GM19468 (cell line): ENCODE data around the gene KIAA1210.

Experiments used
- ATAC-seq: cut with Tn5 transposase; IDR thresholded peaks from one replicate; pipeline ENCODE4 v1.9.1; 2021; ENCODE audit warnings: mild to moderate bottlenecking, moderate library complexity, moderate number of reproducible peaks; ENCODE audit not compliant: unreplicated experiment; ENCODE audit errors: extremely low read depth

KIAA1210 gene

DNA sequence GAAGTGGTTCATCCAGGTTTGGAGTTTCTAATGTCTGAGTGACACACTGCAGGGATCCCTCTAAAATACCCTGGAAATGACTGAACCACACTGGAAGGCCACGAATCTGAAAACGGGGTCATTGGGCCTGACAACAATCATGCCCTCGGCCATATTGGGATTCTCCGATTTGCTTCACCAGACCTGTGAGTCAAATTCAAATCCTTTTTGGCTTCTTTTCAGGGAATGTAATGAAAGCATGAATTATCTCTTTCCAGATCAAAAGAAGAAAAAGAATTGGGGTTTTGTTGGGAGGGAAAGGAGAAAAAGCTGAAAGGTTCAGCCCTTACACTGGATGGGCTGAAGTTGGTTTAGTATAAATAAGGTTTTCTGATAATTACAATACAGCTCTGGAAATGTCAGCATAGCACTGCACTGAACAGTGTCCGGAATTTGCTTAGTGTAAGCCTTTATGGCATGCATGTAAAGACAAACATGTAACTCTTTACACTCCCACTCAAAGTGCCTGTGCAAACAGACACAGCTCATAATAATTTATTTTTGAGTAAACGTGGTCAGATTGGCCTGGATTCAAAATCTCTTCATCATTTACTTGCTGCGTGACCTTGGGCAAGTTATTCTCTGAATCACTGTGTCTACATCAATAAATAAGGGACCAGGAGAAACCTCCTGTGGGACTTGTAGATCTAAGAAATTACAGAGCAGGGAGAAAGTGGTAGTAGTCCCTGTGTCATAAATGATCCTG, 33.4 kb downstream of the KIAA1210 start:
- no peak for ATAC-seq

DNA sequence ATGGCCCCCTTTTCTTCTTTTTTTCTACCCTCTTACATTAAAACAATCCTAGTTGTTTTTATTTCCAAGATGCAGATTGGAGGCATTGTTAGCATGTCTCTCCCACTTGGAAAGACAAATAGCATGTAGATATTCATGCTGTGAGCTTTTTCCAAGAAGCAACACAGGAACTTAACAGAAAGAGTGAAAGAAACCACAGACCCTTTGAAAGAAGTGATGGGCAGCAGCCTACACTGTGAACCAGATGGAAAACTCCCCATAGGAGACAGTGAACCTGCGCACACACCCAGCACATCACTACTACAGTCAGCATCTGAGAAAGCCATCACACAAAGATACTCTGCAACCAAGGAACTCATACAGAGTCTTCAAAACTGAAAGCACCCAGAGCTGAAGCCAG, 37.0 kb downstream of the KIAA1210 start:
- ATAC-seq: no peak

DNA sequence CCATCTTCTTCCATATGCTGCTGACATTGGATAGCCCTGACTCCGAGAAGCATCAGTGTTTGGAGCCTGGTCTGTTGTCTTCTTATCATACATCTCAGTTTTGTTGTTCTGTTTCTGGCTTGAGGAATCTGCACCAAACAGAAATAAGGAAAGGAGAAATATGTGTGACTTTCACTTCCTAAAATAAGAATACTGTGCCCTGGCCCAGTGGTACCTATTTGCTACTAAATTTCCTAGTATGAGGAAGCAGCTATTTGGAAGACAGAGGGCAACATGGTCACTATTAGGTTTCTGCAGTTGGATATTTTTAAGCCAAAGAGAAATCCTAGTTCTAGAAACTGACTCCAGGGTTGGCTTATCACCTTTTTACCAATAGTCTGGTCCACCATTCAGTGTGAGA, 38.0 kb downstream of the KIAA1210 start:
- ATAC-seq: no peak

DNA sequence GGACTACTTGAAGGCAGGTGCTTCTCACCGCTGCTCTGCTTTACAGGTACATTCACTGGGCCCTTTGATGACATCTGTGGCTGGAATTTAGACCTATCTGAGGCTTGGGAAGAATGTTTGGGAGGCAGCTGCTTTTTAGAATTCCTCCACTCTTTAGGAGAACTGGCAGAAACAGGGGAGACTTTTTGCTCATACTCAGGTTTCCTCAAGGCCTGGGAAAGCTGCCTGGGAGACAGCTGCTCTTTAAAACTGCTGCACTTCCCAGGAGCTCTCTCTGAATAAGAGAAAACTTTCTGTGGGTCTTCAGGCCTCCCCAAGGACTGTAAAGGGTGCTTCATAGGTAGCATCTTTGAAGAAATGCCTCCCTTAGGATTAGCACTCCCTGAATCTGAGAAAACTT, 40.5 kb downstream of the KIAA1210 start:
- ATAC-seq: no peak

DNA sequence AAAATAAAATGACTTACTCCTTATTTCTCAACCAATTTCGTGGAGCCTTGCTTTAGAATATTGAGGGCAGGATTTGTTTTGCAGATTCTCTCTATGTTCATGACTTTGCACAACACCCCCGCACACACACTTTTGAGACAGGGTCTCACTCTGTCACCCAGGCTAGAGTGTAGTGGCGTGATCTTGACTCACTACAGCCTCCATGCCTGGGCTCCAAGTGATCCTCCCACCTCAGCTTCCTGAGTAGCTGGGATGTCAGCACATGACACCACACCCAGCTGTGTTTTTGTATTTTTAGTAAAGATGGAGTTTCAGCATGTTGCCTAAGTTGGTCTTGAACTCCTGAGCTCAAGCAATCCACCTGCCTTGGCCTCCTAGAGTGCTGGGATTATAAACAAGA, 42.8 kb downstream of the KIAA1210 start:
- no peak for ATAC-seq

DNA sequence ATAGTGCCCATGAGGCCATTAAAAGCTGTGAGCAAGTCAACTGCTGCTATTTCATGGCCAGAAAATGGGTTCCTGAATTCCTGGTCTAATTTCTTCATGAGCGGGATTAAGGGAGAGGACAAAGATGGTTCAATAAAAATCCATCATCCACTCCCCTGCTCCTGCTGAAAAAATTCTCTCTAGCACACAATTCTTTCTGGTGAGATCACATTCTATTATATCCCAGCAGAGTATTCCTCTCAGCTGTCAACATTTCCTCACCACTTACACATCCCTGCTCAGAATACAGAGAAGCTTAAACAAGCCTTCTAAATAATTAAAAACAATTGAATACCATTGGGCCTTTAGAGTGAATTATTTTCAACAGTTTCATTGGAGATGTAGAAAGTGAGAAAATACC, 45.3 kb downstream of the KIAA1210 start:
- ATAC-seq: no peak

DNA sequence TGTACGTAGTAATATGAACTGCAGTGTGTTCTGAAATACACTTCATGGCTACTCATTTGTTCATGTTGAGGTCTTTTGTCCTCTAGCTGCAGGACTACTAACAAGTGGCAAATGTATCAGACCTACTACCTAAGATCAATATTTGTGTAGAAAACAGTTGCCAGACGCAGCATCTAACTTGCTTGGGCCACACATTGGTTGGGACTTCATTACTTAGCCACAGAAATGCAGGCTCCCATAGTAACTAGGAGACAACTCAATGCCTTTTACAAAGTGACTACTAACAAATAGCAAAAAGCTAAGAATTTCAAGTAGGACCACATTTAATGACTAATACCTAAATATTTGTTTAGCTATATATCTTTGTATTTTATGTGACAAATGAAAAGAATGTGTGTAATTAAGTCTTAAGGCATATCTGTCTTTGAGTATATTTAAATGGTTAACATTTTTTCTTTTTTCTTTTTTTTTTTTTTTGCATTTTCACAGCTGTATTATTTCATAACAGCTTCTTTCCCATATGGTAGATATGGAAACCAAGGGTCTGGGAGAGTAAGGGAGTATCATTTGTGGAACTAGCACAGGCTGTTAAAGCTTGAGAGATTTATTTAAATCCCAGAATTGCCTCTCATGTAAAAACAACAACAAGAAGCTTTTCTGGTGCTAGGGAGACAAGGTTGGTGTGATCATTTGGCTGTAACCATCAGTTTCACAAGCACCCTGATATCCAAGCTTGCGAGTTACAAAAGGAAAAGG, 52.2 kb downstream of the KIAA1210 start:
- ATAC-seq: no peak

DNA sequence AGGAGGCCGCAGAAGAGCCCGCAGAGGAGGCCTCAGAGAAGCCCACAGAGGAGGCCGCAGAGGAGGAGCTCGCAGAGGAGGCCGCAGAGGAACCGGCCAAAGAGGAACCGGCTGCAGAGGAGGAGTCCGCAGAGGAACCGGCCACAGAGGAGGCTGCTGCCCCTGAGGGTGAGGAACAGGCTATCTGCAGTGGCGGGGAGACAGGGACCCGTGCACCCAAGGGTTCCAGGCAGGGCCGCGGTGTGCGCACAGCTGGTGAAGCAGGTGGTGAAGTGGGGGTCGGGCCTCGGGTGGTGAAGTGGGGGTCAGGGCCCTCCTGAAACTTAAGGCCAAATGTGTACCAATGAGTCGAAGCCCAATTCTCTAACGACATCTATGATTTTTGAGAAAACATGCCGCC, 53.7 kb downstream of the KIAA1210 start:
- ATAC-seq: no peak

DNA sequence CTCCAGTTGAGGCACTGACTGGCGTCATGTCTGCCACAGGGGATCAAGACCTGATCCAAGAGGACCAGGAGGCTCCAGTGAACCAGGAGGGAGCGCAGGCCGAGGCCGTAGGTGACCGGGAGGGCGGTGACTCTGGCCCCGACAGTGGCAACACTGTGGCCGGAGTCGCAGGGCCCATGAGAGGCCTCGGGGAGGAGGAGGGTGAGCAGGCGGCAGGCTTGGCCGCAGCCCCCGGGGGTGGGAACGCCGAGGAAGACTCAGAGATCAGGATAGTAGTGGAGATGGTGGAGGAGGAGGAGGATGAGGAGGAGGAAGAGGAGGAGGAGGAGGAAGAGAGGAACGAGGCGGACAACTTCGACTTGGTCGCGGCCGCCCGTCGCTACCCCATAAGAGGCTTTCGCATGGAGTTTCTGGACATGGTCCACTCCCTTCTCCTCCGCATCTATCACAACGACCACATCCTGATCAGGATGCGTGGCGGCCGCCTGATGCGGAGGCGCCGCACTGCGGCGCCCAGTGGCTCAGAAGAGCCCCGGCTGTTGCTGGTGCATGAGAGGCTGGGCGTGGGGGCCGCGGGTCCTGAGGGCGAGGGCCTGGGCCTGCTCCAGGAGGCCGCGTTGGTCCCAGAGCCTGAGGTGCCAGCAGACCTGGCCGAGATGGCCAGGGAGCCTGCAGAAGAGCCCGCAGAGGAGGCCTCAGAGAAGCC, 54.3 kb downstream of the KIAA1210 start:
- no peak for ATAC-seq

DNA sequence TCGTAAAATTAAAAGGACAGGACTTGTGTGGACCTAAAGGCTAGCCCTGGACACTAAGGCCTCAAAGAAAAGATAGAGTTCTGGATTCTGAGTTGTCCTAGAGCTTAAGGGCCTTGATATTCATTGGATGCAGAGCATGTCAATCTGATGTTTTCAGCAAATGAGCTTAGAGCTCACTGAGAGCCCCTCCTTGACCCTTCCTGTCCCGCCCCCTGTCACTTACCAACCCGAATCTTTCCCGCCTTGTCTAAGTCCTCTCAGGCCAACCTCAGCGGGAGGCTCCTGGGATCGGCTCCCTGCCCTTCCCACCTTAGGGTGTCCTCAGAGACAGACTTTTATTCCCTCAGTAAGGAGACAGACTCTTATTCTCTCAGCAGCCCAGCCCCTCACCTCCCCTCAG, 54.9 kb downstream of the KIAA1210 start, which contains the start of gene CT47C1:
CT47C1 (plus strand) TSS at position 250 of the 400 bp plus-strand sequence. CDS start 233 bp downstream, outside the sequence.
- ATAC-seq: no peak

DNA sequence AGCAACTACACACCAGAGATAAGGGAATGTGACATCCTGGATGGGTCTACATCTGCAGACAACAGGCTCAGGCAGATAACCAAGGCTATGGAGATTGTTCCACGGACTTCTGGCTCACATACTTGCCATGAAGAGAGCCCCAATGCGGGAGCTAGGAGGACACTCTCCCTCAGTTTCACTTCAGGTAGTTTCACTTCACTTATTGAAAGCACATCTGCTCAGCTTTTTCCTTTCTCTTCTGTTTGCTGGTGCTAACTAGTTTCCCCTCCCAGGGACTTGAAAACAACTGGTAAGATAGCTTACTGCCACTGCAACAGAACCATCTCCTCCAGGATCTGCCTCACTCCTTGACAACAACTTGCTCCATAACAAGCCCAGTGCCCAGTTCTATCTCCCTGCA, 56.2 kb downstream of the KIAA1210 start:
- peak; percentile 38 for ATAC-seq

DNA sequence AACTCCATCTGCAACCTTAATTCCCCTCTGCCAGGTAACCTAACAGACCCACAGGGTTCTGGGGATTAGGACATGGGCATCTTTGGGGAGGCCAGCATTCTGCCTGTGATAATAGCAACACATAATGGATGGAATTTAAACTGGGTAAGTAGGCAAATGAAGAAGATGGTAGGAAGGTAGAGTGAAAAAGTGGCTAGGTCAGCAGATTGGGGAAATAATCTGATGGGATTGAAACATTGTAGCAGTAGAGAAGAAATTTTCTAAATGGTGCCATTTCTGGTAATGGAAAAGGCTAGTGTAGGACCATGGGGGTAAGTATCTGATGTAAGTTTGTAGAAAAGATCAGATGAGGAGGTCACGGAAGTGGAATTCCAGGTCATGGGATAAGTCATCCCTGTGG, 57.9 kb downstream of the KIAA1210 start:
- ATAC-seq: no peak

DNA sequence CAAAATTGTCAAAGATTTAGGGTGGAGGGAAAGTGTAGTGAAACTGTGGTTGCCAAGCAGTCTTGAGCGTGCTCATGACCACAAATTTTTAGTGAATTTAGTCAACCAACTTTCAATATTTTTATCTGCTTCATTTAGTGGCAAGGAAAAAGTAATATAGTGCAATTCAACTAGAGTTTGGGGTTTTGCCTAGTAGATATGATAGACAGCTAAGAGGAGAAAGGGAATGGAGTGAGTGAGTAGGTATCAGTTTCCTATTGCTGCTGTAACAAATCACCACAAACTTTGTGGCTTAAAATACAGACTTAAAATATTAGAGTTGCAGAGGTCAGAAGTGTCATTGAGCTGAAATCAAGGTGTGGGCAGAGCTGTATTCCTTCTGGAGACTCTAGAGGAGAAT, 58.5 kb downstream of the KIAA1210 start:
- no peak for ATAC-seq

DNA sequence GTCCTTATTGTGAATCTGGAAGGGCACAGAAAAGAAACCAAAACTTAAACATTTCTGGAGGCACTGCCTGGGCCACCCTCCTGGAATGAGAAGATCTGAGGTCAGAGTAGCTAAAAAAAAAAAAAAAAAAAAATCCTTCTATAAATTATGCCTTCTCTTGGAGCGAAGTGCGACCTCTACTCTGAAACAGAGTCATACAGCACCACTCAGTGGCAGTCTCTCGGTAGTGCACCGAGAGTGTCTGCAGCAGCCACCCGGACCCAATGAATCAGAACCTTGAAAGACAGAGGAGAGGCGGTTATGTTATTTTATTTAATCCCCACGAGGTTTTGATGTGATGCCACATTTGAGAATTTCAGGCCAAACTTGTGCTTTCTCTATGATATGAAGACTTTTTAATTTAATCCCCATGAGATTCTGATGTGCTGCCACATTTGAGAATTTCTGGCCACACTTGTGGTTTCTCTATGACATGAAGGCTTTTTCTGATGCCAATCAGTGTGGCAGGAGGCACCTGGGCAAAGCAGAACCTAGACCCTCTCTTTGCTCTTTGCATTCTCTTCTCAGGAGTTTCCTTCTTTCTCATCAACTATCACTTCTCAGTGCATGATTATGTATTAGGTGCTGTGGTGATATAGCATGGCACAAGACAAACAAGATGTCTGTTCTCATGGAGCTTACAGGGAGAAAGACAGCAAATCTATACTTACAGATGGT, 60.4 kb downstream of the KIAA1210 start:
- no peak for ATAC-seq

DNA sequence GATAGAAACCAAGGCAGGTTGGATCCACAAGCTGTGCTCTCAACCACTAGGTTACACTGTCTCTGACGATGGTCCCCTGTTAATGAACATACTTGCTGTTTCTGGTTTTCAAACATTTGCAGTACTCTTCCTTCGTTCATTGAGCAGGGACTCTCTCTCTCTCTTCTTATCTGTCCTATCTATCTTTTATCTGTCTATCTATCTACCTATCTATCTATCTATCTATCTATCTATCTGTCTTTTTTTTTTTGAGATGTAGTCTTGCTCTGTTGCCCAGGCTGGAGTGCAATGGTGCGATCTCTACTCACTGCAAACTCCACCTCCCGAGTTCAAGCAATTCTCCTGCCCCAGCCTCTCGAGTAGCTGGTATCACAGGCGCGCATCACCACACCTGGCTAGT, 64.2 kb downstream of the KIAA1210 start:
- no peak for ATAC-seq

DNA sequence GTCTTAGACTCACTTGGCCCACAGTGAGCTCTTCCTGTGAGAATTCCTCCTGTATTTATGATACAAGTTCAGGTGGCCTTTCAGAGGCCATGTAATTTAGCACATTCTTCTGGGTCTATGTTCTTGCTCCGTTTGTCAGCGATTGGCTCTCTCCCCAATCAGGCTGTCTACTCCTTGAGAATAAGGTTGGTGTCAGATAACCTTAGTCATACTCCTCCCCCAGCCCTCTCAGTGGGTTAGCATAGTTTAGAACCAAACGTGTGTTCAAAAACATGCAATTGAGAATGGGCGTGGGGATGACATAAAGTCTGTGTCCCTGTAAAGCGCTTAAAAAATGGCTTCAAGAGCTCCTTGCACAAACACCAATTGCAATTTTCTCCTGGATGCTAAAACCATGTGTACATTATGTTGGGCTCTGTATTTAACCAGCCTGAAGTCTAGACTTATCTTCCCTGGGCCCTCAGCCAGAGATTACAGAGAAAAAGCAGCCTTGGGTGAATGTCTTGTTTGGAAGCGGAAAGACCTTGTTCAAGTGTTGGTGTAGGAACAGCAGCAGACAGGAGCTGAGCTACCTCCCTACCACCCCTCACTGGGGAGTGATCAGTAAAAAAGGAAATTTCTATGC, 64.8 kb downstream of the KIAA1210 start:
- no peak for ATAC-seq

DNA sequence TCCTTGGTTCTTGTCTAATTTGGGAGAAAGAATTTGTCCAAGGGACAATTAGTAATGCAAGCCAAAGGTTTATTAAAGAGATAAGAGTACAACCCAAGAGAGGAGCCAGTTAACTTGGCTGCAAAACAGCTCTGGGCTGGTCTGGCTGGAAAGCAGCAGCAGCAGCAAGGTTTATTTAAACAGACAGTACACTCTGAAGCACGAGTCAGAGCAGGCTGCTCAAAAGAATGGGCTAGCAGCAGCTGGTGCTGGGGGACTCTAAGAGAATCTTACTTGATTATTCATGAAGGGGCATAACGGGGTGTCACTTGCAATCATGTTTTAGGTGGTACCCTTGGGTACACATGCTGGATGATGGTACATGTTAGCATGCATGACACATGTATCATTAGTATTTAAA, 71.9 kb downstream of the KIAA1210 start:
- no peak for ATAC-seq

DNA sequence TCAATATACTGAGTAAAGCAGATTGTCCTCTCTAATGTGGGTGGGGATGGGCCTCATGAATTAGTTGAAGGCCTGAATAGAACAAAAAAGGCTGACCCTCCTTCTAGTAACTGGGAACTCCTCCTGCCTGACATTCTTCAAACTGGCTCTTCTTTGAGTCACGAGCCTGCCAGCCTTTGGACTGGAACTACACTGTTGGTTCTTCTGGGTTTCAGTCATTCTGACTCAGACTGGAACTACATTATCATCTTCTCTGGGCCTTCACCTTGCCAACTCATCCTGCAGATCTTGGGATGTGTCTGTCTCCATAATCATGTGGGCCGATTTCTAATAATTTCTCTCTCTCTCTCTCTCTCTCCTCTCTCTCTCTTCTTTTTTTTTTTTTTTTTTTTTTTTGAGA, 81.7 kb downstream of the KIAA1210 start:
- ATAC-seq: no peak

DNA sequence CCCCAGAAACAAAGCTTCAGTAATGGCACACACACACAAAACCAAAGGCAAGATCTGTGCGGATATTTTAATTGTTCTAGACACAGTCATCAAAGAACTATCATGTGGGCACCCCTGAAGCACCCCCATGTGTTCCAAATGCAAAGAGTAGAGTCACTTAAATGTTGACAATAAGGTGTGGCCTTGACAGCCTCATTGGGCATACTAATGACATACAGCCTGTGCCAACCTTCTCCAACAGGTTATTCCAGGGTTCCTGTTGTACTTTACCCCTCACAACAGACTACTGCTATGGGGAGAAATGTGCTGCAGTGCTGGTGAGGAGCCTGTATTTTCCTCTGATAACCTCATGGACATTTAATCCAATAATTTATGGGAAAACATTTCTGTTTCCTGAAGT, 84.6 kb downstream of the KIAA1210 start:
- ATAC-seq: no peak

DNA sequence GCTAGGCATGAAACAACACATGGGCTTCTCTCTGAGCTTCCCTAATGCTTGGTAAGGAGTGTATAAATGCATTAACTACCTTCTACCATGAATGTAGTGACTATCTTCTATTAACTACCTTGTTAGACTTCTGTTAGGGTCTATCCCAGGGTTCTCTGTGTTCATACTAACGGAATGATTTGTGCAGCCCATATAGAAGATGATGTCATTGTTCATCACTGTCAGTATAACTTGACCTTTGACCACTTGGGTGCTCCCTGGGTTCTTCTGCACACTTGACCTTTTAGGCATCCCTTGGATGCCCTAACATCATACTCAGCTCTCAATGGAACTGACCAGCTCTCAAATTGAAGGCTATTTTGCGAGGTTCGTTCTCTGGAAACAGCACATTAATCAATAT, 85.6 kb downstream of the KIAA1210 start:
- ATAC-seq: no peak
